K562 (cell line): Measurements from ENCODE around the gene UMAD1.

Source experiments
- MAFK ChIP-seq: IDR thresholded peaks from 2 replicates; pipeline ENCODE4 v1.6.1; 2011; ENCODE audit warnings: low read length, improper control_type of control experiment
- XRCC4 ChIP-seq: IDR thresholded peaks from one replicate; pipeline ENCODE4 v1.6.1; 2011; ENCODE audit not compliant: insufficient read depth, insufficient read length; ENCODE audit errors: extremely low read depth
- TF ChIP-seq, protein P1 (sequence below), 3 experiments: IDR thresholded peaks in 2 of 3; conservative IDR thresholded peaks in 1 of 3; 2 replicates each; pipeline ENCODE4 v1.5.1; 2011 to 2012; ENCODE audit warnings: low read length in 3 of 3, mild to moderate bottlenecking in 3 of 3, control low read depth in 2 of 3, improper control_type of control experiment in 1 of 3, inconsistent platforms in 1 of 3, low read depth in 1 of 3, mixed read lengths in 1 of 3, moderate library complexity in 1 of 3; ENCODE audit not compliant: insufficient read depth in 2 of 3

DNA sequence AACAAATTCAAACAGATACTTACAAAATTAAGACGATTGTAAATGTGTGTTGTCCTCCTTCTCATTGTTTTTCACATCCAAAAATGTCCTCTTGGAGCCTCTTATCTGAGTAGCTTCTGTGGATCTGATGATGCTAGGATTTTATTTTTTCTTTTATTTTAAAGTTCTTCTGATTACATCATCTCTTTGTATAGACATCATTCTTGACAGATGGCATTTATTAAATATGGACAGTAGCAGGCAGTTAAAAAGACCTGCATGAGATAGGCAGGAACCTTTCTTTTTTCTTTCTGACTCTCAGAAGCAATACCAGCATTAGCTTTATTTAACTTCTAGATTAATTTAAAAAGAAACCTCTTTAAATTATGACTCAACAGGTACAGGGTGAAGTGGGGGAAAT, 77.9 kb downstream of the UMAD1 start, which contains the start of gene RPA3:
- TF ChIP-seq, protein P1, sequence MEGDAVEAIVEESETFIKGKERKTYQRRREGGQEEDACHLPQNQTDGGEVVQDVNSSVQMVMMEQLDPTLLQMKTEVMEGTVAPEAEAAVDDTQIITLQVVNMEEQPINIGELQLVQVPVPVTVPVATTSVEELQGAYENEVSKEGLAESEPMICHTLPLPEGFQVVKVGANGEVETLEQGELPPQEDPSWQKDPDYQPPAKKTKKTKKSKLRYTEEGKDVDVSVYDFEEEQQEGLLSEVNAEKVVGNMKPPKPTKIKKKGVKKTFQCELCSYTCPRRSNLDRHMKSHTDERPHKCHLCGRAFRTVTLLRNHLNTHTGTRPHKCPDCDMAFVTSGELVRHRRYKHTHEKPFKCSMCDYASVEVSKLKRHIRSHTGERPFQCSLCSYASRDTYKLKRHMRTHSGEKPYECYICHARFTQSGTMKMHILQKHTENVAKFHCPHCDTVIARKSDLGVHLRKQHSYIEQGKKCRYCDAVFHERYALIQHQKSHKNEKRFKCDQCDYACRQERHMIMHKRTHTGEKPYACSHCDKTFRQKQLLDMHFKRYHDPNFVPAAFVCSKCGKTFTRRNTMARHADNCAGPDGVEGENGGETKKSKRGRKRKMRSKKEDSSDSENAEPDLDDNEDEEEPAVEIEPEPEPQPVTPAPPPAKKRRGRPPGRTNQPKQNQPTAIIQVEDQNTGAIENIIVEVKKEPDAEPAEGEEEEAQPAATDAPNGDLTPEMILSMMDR (IDR thresholded peaks at IDR 0.05 in 2 of 3, conservative IDR thresholded peaks at IDR 0.05 in 1 of 3; ENCODE audit: insufficient read depth in 2 of 3, low read depth in 1 of 3, low read length in 3 of 3): no peak
- no peak for TF ChIP-seq XRCC4
- no peak for TF ChIP-seq MAFK
